ENCODE data around the gene MRPS33.

DNA sequence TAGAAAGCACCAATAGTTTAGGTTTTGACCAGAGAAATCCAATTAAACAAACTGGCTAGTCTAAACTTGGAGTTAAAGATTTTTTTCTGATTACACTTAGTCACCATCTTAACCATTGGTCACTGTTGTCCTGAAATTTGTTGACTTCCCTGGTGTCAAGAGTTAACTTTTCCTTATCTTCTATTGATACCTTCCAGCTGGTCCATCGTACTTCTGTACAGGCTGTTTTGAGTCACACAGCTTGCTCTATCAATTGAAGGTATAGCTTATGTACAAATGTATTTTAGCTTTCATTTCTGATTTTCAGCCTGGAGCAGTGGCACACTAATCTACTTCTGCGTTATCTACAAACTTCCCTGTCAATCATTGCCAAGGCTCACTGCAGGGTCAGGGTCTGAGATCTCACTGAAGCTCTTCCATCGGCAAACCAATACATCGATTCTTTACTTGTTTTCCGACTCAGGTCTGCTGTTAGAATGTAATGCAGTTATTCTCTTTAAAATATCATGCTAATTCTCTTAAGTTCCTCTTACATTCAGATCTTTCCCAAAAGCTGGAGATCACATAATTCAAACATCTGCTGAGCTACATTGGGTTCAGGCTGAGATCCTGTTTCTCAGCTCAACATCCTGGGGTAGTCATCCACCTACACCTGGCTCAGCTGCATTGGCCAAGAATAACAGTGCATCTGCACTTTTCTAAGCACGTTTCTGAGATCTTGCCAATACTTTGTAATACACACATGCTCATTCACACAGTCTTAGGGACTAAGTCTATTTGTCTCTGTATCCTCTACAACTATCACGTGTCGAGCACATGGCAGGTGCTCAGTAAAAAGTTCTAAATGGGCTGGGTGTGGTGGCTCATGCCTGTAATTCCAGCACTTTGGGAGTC lies 11.3 kb downstream of the MRPS33 start:
- TF ChIP-seq CTCF (IDR thresholded peaks at IDR 0.05) (no peak), EZH2 (IDR thresholded peaks at IDR 0.05; ENCODE audit: borderline replicate concordance, insufficient read depth, low read depth, low read length, poor library complexity, severe bottlenecking) (no peak)
